Suppressor macrophage (primary cell): ENCODE measurements around the gene EPHX1.
"Not testable (repeated sequence)": the region's sequence is repeated elsewhere in the genome, so short reads cannot be mapped to it uniquely, and the experiment has no call there.

Experiments used
- DNase-seq, 4 experiments: peaks; one replicate each; pipeline ENCODE4 v3.0.0-alpha.2; 2020 to 2022

The EPHX1 gene

DNA sequence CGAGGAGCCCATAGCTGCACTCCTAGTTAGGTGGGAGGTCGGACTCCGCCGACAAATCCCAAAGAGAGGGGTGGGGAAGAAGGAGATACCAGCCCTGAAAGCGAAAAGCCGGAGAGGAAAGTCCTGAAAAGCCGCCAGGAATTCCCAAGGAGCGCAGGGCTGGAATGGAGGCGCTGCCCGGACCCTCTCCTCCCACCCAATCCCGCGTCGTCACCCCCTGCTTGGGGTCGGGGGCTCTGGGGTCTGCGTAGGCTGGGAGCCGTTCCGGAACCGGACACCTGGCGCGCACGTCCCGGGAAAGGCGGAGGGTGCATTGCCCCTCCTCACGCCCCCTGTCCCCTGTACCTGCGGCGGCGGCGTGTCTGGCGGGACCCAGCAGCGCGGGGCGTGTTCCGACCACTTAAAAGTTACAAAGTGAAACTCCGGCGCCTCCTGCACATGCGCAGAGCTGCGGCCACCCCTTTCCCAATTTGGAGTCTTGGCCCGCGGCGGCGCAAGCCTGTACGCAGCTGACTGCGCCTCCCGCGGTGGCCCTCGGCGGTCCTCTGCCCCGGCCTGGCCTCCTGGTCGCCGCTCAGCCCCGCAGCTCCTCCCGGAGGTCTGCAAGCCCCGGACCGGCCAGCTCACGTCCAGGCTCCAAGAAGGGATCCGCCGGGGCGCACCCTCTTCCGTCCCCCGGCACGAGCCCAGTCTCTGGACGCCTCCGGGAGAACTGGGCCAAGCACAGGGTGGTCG lies 72.2 kb downstream of the EPHX1 start, which contains the start of gene TMEM63A:
TMEM63A (minus strand) TSS at position 422 of the 735 bp plus-strand sequence. CDS start 4,800 bp downstream, outside the sequence.
- peak; percentile 93 to 97 (median 94) for DNase-seq

DNA sequence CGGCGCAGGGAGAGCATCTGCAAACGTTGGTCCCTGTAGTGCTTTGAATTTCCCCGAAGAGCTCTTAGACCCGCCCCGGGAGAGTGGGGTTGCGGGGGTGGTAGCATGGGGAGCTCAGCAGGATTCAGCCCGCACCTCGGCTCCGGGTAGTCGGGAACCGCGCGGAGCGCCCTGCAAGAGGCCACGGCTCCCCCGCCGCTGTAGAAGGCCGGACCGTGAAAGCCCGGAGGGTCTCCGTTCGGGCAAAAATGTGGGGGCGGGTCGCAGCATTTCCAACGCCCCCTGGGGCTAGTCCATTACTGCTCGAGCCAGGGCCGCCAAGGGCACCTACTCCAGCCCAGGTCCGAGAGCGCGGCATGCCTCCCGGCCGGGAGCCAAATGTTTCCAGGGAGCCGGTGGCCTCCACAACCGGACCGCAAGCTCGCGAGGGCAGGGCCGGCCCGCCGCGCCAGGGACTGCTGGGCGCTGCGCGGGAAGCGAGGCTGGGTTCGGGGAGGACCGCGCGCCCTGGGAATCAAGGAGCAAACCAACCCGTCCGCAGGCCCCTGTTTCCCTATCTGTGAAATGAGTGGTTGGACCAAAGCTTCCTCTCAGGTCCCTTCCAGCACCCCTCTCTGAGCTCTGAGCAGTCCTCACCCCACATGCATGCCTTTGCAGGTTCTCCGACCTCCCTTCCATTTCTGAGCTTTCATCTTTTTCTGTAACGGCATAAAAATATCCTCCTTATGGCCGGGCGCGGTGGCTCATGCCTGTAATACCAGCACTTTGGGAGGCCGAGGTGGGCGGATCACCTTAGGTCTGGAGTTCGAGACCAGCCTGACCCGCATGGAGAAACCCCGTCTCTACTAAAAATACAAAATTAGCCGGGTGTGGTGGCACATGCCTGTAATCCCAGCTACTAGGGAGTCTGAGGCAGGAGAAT lies 73.0 kb downstream of the EPHX1 start:
- DNase-seq: peak; percentile 37 to 68 (median 55)

GRCh38 chr1:225883616-225884265 lies 73.8 kb downstream of the EPHX1 start:
- DNase-seq: no peak

GRCh38 chr1:225885336-225885735 lies 75.4 kb downstream of the EPHX1 start:
- peak; percentile 22 to 69 (median 54) for DNase-seq

DNA sequence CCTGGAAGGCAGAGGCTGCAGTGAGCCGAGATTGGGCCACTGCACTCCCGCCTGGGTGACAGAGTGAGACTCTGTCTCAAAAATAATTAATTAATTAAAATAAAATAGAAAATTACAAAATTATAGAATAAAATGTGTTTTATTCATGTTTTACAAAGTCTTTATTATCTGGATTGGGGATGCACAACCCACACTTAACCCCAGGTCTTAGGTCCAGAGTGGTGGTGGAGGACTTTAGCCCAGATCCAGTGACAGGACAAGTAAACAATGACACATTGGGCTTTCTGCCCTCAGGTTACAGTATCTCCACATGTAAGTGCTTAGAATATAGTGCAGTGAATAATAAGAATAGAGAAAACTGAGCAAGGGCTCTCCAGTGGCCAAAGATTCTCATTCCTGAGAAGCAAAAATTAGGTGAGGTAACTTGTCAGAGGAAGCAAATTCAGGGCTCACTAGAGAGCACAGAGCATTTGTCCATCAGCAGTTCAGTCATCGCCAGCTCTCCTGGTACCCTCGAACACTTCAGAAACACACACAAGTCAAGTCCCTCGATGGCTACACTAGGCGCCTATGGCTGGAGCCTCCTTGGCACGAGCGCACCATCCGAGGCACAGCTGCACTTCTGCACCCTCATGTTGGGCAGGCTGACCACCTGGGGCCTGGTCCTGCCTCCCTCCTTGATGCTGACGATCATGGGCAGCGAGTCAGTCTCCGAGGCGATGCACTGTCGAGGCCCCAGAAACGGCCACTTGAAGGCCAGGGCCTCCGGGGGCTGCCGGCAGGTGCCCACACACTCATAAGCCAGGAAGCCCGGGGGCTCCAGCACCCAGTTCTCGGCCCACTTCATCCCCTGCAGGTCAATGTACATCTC lies 76.5 kb downstream of the EPHX1 start:
- DNase-seq: no peak

- DNase-seq: no peak
These were observed 77.0 kb downstream of the EPHX1 start for GRCh38 chr1:225887030-225887314.

DNA sequence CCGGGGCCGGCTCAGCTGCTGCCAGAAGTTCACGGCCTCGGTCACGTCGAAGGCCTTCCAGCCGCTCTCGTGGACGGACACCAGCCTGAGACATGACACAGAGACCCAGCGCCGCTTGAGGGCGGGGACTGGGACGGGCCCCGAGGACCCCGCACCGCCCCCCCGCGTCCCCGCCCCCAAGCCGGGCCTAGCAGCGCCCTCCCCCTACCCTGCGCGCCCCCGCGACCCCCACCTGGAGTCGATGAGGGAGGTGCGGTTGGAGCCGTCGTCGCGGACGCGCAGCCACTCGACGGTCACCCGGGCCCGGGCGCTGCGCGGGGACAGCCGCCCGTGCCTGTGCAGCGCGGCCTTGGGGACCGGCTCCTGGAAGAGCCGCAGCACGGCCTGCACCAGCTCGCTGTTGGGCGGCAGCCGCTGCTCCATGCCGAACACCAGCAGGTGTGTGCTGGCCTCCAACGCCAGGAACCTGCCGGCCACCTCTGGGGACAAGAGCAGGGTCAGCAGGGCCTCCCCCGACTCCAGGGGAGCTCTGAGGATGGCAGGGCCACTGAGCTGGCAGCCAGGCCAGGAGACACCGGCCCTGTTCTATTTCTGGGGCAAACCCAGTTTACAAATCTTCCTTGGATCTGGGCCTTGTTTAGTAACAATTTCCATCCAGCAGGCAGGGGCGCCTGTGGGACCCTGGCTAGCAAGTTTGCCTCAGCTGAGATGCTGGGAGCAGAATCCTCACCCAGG lies 77.8 kb downstream of the EPHX1 start:
- DNase-seq: not testable (repeated sequence)

DNA sequence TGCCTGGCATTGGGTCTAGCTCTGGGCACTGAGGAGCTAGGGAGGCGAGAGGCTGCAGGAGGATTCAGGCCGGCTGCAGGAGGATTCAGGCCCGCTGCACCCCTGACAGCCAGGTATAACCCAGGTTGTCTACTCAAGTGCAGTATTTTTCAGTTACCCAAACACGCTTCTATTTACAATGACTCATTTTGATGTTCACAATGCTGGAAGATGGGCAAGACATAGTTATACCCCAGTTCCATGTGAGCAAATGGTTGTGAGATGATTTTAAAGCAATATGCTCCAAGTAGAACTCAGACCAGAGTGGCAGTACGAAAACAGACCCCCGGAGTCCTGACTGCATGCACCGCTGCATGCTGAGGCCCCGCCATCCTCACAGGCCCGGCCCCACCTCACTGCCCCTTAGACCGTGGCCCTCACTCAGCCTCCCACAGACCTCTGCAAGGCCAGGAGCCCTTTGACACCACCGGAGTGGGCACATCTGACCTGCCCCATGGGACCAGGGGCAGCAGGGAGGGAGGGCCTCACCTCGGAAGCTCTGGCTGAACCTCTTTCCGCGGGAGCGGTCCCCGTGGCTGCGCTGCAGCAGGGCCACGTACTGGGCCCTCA lies 78.5 kb downstream of the EPHX1 start:
- no peak for DNase-seq

- DNase-seq: no peak
These were observed 79.1 kb downstream of the EPHX1 start, which contains the start of gene LEFTY1 for GRCh38 chr1:225888898-225889601. LEFTY1 (minus strand) TSS chr1:225889146; CDS start chr1:225889066, 80 bp downstream.

DNA sequence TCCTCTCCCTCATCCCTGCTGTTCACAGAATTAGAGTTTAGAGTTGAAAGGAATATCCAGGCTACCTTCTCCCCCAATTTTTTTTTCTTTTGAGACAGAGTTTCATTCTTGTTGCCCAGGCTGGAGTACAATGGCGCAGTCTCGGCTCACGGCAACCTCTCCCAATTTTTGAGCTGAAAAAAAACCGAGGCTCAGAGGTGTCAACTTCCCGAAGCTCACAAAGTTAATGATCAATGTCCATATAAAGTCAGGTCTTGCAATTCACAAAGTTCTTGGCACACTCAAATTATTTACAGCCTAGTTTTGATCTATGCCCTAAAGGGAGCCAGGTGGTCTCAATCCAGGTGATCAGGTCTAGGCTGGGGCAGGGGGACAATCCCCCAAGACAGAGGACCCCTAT lies 79.8 kb downstream of the EPHX1 start:
- no peak for DNase-seq

DNA sequence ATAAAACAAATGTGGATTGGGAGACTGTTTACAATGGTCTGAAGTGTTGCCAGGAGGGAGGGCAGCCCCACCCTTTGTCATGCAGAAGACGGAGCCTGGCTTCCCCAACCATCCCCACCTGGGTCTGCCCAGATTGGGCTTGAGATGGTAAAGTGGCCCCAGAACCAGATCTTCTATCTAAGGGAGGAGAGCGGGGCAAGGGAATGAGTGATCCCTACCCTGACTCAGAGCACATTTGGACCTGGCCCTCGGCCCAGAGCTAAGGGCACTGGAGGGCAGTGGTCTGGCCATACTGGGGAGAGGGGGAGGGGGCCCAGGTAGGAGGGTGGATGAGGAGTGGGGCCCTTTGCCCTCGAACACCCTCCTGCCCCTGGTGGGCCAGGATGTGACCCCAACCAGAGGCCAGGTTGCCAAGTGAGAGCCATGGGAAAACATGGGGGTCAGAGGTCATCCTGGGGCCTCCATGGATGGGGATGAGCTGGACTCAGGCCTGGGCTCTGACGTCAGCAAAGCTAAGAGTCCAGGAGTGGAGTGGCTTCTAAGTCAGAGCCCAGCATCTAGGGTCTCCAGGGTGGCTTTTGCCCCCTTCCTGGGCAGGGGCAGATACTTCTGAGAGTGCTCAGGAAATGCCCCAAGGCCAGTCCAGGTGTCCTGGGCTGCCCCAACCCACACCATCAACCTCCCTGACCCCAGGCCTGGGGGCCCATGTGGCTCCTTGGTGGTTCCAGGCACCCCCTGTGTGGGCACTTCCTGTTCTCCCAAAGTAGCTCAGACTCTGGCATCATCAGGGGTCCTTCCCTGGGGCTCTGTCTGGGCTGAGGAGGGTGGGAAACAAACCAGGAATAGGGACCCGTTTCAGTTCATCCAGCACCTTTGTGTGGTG lies 80.7 kb downstream of the EPHX1 start:
- DNase-seq: no peak

- no peak for DNase-seq
These were observed 81.5 kb downstream of the EPHX1 start for GRCh38 chr1:225891229-225891972.

- DNase-seq: no peak
These were observed 82.4 kb downstream of the EPHX1 start for GRCh38 chr1:225892307-225892706.
